NCI-H2171 treated with DMSO at 0.1 percent for 48 hours (cell line): ENCODE measurements around the gene PCDHA11.
"Not testable (repeated sequence)": the region's sequence is repeated elsewhere in the genome, so short reads cannot be mapped to it uniquely, and the experiment has no call there.

Experiments used
- DNase-seq: peaks from one replicate; lab custom pipeline; 2025; lab: John Stamatoyannopoulos, UW

Gene PCDHA11, protein sequence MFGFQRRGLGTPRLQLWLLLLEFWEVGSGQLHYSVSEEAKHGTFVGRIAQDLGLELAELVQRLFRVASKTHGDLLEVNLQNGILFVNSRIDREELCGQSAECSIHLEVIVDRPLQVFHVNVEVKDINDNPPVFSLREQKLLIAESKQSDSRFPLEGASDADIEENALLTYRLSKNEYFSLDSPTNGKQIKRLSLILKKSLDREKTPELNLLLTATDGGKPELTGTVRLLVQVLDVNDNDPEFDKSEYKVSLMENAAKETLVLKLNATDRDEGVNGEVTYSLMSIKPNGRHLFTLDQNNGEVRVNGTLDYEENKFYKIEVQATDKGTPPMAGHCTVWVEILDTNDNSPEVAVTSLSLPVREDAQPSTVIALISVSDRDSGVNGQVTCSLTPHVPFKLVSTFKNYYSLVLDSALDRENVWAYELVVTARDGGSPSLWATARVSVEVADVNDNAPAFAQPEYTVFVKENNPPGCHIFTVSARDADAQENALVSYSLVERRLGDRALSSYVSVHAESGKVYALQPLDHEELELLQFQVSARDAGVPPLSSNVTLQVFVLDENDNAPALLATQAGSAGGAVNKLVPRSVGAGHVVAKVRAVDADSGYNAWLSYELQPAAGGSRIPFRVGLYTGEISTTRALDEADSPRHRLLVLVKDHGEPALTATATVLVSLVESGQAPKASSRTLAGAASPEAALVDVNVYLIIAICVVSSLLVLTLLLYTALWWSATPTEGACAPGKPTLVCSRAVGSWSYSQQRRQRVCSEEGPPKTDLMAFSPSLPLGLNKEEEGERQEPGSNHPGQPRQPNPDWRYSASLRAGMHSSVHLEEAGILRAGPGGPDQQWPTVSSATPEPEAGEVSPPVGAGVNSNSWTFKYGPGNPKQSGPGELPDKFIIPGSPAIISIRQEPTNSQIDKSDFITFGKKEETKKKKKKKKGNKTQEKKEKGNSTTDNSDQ

DNA sequence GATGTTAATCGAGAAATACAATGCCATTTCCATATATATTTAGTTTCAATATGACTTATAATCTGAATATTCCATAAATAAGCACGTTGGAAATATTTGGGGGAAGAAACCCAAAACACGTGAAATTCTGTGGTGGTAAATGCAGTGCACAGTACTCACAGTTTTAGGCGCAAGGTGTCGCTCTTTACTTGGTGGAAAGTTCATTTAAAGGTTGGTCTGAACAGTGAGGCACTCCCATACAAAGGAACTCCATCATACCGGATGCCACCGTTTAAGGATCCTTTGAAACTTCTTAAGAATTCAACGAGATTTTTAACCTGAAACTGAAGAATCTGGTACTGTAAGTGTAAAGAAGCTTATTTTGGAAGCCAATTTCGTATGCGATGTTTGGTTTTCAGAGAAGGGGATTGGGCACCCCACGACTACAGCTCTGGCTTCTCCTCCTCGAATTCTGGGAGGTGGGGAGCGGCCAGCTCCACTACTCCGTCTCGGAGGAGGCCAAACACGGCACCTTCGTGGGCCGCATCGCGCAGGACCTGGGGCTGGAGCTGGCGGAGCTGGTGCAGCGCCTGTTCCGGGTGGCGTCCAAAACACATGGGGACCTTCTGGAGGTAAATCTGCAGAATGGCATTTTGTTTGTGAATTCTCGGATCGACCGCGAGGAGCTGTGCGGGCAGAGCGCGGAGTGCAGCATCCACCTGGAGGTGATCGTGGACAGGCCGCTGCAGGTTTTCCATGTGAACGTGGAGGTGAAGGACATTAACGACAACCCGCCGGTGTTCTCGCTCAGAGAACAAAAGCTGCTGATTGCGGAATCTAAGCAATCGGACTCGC is at the start of gene PCDHA11:
TSS of gene PCDHA11 (plus strand) at position 237 of the 834 bp plus-strand sequence. CDS start at position 384, 147 bp downstream.
- no peak for DNase-seq

DNA sequence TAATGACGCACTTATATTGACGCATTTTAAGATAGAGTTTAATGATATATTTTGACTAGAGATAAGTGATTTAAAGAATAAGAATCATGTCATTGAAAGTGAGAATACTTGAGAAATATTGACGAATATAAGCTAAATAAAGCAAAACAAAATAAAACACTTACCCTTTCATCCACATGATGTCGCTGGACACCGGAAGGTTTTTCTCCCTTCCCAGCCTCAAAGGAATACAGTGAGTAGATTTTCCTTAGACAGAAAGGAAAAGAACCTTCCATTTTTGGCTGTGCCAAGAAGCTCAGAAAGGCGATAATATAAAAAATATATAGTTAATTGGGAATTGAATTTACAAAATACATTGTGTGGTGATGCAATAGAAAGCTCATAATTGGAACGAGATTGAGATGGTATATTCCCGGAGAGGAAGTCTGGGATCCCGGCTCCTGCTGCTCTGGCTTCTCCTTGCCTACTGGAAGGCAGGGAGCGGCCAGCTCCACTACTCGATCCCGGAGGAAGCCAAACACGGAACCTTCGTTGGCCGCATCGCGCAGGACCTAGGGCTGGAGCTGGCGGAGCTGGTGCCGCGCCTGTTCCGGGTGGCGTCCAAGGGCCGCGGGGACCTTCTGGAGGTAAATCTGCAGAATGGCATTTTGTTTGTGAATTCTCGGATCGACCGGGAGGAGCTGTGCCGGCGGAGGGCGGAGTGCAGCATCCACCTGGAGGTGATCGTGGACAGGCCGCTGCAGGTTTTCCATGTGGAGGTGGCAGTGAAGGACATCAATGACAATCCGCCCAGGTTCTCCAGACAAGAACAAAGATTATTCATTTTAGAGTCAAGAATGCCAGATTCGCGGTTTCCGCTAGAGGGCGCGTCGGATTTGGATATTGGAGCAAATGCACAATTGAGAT is 47.1 kb upstream of the PCDHA11 start, which contains the start of gene PCDHA5:
TSS of gene PCDHA5 (plus strand) at position 239 of the 906 bp plus-strand sequence.
- DNase-seq, result no peak

DNA sequence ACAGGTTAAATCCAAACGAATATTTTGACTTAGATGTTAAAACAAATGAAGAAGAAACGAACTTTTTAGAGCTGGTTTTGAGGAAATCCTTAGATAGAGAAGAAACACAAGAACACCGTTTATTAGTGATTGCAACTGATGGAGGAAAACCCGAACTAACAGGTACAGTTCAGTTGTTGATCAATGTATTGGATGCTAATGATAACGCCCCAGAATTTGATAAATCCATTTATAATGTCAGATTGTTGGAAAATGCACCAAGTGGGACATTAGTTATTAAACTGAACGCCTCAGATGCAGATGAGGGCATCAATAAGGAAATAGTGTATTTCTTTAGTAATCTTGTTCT is 46.5 kb upstream of the PCDHA11 start:
- DNase-seq, result no peak

DNA sequence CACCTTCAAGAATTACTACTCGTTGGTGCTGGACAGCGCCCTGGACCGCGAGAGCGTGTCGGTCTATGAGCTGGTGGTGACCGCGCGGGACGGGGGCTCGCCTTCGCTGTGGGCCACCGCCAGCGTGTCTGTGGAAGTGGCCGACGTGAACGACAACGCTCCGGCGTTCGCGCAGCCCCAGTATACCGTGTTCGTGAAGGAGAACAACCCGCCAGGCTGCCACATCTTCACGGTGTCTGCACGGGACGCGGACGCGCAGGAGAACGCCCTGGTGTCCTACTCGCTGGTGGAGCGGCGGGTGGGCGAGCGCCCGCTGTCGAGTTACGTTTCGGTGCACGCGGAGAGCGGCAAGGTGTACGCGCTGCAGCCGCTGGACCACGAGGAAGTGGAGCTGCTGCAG is 45.8 kb upstream of the PCDHA11 start:
- DNase-seq, result not testable (repeated sequence)

DNA sequence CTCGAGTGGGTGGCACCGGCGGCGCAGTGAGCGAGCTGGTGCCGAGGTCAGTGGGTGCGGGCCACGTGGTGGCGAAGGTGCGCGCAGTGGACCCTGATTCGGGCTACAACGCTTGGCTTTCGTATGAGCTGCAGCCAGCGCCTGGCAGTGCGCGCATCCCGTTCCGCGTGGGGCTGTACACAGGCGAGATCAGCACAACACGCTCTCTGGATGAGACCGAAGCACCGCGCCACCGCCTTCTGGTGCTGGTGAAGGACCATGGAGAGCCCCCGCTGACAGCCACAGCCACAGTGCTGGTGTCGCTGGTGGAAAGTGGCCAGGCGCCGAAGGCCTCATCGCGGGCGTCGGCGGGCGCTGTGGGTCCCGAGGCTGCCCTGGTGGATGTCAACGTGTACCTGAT is 45.3 kb upstream of the PCDHA11 start:
- DNase-seq, result no peak

DNA sequence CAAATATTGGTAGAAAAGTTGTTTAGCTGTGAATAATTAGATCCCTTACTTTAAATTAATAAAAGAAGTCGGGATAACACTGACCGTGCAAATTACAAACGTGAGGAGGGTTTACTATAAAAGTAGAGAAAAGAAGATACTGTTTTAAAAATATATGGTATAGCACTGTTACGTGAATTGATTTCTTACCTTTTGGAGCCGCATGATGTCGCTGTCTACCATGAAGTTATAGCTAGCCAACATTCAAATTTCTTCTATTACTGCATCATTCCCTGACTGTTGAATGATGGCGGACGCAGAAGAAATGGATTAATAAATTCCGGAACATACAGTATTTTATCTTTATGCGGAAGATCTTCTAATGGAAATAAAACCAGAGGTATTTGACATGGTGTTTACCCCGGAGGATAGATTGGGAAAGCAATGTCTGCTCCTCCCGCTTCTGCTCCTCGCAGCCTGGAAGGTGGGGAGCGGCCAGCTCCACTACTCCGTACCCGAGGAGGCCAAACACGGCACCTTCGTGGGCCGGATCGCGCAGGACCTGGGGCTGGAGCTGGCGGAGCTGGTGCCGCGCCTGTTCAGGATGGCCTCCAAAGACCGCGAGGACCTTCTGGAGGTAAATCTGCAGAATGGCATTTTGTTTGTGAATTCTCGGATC is 40.9 kb upstream of the PCDHA11 start, which contains the start of gene PCDHA6:
TSS of gene PCDHA6 (plus strand) at position 257 of the 658 bp plus-strand sequence. CDS start at position 389, 132 bp downstream.
- peak; percentile 64 for DNase-seq

DNA sequence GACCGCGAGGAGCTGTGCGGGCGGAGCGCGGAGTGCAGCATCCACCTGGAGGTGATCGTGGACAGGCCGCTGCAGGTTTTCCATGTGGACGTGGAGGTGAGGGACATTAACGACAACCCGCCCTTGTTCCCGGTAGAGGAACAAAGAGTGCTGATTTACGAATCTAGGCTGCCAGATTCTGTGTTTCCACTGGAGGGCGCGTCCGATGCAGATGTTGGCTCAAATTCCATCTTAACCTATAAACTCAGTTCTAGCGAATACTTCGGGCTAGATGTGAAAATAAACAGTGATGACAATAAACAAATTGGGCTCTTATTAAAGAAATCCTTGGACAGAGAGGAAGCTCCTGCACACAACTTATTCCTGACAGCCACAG is 40.4 kb upstream of the PCDHA11 start:
- peak; percentile 73 for DNase-seq

DNA sequence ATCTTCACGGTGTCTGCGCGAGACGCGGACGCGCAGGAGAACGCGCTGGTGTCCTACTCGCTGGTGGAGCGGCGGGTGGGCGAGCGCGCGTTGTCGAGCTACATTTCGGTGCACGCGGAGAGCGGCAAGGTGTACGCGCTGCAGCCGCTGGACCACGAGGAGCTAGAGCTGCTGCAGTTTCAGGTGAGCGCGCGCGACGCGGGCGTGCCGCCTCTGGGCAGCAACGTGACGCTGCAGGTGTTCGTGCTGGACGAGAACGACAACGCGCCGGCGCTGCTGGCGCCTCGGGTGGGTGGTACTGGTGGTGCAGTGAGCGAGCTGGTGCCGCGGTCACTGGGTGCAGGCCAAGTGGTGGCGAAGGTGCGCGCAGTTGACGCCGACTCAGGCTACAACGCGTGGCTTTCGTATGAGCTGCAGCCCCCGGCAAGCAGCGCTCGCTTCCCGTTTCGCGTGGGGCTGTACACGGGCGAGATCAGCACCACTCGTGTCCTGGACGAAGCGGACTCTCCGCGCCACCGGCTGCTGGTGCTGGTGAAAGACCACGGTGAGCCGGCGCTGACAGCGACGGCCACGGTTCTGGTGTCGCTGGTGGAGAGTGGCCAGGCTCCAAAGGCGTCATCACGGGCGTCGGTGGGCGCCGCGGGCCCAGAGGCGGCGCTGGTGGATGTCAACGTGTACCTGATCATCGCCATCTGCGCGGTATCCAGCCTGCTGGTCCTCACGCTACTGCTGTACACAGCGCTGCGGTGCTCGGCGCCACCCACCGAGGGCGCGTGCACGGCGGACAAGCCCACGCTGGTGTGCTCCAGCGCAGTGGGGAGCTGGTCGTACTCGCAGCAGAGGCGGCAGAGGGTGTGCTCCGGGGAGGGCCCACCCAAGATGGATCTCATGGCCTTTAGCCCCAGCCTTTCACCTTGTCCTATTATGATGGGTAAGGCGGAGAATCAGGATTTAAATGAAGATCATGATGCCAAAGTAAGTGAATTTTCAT is 39.0 kb upstream of the PCDHA11 start:
- not testable (repeated sequence) for DNase-seq

DNA sequence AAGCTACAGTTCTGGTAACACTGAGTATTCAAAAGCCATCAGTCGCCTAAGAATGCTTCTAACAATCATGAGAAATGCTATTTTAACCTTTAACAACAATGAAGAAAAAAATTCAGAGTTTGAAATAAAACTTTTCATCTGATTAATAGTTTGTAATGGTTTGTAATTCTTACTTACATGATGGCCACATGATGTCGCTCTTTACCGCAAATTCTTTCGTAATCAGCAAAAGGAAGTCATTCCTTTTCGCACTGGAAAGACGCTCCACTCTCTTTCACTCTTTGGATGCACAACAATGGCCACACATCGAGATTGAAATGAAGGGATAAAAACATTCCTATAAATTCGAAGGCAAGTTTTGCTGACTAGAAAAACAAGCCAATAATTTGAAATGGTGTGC is 34.8 kb upstream of the PCDHA11 start, which contains the start of gene PCDHA7:
TSS of gene PCDHA7 (plus strand) at position 277 of the 400 bp plus-strand sequence. CDS start at position 392, 115 bp downstream.
- DNase-seq, result no peak

DNA sequence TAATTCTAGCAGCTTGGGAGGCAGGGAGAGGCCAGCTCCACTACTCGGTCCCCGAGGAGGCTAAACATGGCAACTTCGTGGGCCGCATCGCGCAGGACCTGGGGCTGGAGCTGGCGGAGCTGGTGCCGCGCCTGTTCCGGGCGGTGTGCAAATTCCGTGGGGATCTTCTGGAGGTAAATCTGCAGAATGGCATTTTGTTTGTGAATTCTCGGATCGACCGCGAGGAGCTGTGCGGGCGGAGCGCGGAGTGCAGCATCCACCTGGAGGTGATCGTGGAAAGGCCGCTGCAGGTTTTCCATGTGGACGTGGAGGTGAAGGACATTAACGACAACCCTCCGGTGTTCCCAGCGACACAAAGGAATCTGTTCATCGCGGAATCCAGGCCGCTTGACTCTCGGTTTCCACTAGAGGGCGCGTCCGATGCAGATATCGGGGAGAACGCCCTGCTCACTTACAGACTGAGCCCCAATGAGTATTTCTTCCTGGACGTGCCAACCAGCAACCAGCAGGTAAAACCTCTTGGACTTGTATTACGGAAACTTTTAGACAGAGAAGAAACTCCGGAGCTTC is 34.2 kb upstream of the PCDHA11 start:
- DNase-seq, result not testable (repeated sequence)

DNA sequence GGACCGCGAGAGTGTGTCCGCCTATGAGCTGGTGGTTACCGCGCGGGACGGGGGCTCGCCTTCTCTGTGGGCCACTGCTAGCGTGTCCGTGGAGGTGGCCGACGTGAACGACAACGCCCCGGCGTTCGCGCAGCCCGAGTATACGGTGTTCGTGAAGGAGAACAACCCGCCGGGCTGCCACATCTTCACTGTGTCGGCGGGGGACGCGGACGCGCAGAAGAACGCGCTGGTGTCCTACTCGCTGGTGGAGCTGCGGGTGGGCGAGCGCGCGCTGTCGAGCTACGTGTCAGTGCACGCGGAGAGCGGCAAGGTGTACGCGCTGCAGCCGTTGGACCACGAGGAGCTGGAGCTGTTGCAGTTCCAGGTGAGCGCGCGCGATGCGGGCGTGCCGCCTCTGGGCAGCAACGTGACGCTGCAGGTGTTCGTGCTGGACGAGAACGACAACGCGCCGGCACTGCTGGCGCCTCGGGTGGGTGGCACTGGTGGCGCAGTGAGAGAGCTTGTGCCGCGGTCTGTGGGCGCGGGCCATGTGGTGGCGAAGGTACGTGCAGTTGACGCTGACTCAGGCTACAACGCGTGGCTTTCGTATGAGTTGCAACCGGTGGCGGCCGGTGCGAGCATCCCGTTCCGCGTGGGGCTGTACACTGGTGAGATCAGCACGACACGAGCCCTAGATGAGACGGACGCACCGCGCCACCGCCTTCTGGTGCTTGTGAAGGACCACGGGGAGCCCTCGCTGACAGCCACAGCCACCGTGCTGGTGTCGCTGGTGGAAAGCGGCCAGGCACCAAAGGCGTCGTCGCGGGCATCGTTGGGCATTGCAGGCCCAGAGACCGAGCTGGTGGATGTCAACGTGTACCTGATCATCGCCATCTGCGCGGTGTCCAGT is 32.9 kb upstream of the PCDHA11 start:
- no peak for DNase-seq

DNA sequence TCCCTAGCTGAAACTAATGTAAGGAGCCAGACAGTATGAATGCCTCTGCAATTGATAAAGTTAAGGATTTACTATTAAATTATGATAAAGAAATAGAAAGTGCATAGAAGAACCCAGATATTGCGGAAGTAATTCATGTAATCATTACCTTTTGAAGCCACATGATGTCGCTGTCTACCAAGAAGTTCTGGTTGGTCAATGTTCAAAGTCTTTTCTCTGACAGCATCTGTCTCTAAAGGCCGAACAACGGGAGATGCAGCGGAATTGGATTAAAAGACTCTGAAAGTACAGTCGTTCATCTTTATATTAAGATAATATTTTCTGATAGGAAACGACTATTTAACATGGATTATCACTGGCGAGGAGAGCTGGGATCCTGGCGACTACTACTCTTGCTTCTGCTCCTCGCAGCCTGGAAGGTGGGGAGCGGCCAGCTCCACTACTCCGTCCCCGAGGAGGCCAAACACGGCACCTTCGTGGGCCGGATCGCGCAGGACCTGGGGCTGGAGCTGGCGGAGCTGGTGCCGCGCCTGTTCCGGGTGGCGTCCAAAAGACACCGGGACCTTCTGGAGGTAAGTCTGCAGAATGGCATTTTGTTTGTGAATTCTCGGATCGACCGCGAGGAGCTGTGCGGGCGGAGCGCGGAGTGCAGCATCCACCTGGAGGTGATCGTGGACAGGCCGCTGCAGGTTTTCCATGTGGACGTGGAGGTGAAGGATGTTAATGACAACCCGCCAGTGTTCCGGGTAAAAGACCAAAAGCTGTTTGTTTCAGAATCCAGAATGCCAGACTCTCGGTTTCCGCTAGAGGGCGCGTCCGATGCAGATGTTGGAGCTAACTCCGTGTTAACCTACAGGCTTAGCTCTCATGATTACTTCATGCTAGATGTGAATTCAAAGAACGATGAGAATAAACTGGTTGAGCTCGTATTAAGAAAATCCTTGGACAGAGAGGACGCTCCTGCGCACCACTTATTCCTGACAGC is 27.5 kb upstream of the PCDHA11 start, which contains the start of gene PCDHA8:
TSS of gene PCDHA8 (plus strand) at position 210 of the 985 bp plus-strand sequence. CDS start at position 345, 135 bp downstream.
- DNase-seq, result peak; percentile 3

DNA sequence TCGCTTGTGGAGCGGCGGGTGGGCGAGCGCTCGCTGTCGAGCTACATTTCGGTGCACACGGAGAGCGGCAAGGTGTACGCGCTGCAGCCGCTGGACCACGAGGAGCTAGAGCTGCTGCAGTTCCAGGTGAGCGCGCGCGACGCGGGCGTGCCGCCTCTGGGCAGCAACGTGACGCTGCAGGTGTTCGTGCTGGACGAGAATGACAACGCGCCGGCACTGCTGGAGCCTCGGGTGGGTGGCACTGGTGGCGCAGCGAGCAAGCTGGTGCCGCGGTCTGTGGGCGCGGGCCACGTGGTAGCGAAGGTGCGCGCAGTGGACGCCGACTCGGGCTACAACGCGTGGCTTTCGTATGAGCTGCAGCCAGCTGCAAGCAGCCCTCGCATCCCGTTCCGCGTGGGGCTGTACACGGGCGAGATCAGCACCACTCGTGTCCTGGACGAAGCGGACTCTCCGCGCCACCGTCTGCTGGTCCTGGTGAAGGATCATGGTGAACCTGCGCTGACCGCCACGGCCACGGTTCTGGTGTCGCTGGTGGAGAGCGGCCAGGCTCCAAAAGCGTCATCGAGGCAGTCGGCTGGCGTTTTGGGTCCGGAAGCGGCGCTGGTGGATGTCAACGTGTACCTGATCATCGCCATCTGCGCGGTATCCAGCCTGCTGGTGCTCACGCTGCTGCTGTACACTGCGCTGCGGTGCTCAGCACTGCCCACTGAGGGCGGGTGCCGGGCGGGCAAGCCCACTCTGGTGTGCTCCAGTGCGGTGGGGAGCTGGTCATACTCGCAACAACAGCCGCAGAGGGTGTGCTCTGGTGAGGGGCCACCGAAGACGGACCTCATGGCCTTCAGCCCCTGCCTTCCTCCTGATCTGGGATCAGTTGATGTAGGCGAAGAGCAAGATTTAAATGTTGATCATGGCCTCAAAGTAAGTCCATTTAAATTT is 25.7 kb upstream of the PCDHA11 start:
- DNase-seq, result no peak

DNA sequence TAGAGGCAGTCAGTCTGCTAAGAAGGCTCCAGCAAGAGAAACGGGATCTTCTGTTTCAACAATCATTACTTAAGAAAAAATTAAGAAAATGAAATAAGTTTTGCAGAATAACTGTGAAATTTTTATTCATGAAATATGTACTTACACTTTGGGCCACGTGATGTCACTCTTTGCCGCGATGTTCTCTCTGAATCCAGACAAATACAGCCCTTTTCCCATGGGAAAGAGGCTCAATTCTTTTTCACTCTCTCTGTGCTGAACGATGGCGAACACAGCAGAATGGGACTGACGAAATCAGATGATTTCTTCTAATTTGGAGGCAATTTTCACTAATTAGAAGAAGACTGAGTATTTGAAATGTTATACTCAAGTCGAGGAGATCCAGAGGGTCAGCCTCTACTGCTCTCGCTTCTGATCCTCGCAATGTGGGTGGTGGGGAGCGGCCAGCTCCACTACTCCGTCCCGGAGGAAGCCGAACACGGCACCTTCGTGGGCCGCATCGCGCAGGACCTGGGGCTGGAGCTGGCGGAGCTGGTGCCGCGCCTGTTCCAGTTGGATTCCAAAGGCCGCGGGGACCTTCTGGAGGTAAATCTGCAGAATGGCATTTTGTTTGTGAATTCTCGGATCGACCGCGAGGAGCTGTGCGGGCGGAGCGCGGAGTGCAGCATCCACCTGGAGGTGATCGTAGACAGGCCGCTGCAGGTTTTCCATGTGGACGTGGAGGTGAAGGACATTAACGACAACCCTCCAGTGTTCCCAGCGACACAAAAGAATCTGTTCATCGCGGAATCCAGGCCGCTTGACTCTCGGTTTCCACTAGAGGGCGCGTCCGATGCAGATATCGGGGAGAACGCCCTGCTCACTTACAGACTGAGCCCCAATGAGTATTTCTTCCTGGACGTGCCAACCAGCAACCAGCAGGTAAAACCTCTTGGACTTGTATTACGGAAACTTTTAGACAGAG is 20.3 kb upstream of the PCDHA11 start, which contains the start of gene PCDHA9:
TSS of gene PCDHA9 (plus strand) at position 244 of the 964 bp plus-strand sequence. CDS start at position 358, 114 bp downstream.
- not testable (repeated sequence) for DNase-seq
